Mesendoderm (in vitro differentiated cells): ENCODE results near the gene MAP4K5.

Source experiments
- DNase-seq: peaks from one replicate; pipeline ENCODE4 v3.0.0; 2013
- H2AK5ac ChIP-seq: 2 replicates; pipeline ENCODE4 v1.6.1; 2013; ENCODE audit warnings: low read length, inconsistent platforms
- H2BK120ac ChIP-seq: 2 replicates; pipeline ENCODE4 v1.6.1; 2013; ENCODE audit warnings: low read depth, mild to moderate bottlenecking, low read length, moderate library complexity, mixed read lengths
- H2BK15ac ChIP-seq: replicated peaks from 2 replicates; pipeline ENCODE4 v1.6.1; 2013; ENCODE audit warnings: low read depth, mild to moderate bottlenecking, moderate library complexity
- H2BK5ac ChIP-seq: 2 replicates; pipeline ENCODE4 v1.6.1; 2013; ENCODE audit warnings: low read length, inconsistent platforms
- H3K18ac ChIP-seq: 2 replicates; pipeline ENCODE4 v1.6.1; 2013; ENCODE audit warnings: mild to moderate bottlenecking, low read length, mixed read lengths
- H3K23ac ChIP-seq: one replicate; pipeline ENCODE4 v1.6.1; 2013; ENCODE audit warnings: low read length
- H3K27ac ChIP-seq: 2 replicates; pipeline ENCODE4 v1.5.1; 2013; ENCODE audit warnings: low read depth, mild to moderate bottlenecking, inconsistent platforms, low read length, moderate library complexity
- H3K27me3 ChIP-seq: 2 replicates; pipeline ENCODE4 v1.6.1; 2013; ENCODE audit warnings: low read length, control low read depth, mild to moderate bottlenecking, inconsistent platforms; ENCODE audit not compliant: insufficient read depth, poor library complexity
- H3K36me3 ChIP-seq: 2 replicates; pipeline ENCODE4 v1.6.1; 2013; ENCODE audit warnings: low read length, inconsistent platforms; ENCODE audit not compliant: control insufficient read depth, insufficient read depth
- H3K4ac ChIP-seq: one replicate; pipeline ENCODE4 v1.6.1; 2013; ENCODE audit warnings: low read depth, mild to moderate bottlenecking, low read length, moderate library complexity
- H3K4me1 ChIP-seq: 2 replicates; pipeline ENCODE4 v1.6.1; 2013; ENCODE audit warnings: low read depth, low read length, inconsistent platforms; ENCODE audit not compliant: control insufficient read depth
- H3K4me2 ChIP-seq: 2 replicates; pipeline ENCODE4 v1.6.1; 2013; ENCODE audit warnings: low read length
- H3K4me3 ChIP-seq: 2 replicates; pipeline ENCODE4 v1.5.1; 2013; ENCODE audit warnings: mild to moderate bottlenecking, low read length
- H3K56ac ChIP-seq: one replicate; pipeline ENCODE4 v1.6.1; 2013; ENCODE audit warnings: low read length
- H3K79me1 ChIP-seq: 2 replicates; pipeline ENCODE4 v1.6.1; 2013; ENCODE audit warnings: low read length, inconsistent platforms
- H3K79me2 ChIP-seq: 2 replicates; pipeline ENCODE4 v1.6.1; 2013; ENCODE audit warnings: mild to moderate bottlenecking, low read length; ENCODE audit not compliant: control insufficient read depth, insufficient read depth
- H3K9ac ChIP-seq: 2 replicates; pipeline ENCODE4 v1.6.1; 2013; ENCODE audit warnings: low read length, inconsistent platforms
- H4K5ac ChIP-seq: one replicate; pipeline ENCODE4 v1.6.1; 2013; ENCODE audit warnings: low read length
- H4K8ac ChIP-seq: one replicate; pipeline ENCODE4 v1.6.1; 2013; ENCODE audit warnings: low read depth, mild to moderate bottlenecking, control low read depth, low read length, moderate library complexity
- WGBS: extraction: QIAGEN DNeasy Blood & Tissue Kit; methylation state at CpG from one replicate; pipeline ENCODE4 v1.1.7; 2013; ENCODE audit warnings: low lambda C conversion rate, missing lambda C conversion rate; ENCODE audit not compliant: insufficient coverage; ENCODE audit errors: extremely low coverage; 5-methylcytosine and 5-hydroxymethylcytosine counted together

MAP4K5 gene

DNA sequence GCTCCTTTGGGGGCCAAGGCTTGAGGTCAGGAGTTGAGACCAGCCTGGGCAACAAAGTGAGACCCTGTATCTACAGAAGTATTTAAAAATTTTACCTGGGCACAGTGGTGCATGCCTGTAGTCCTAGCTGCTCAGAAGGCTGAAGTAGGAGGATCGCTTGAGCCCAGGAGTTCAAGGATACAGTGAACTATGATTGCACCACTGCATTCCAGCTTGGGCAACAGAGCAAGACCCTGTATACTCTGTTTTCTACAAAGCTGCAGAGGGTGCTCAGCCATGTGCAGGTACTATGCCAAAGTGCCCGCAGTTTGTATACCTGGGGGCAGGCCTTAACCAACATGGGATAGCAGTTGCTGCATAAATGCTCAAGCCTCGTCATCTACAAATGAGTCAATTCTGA lies 108.8 kb downstream of the MAP4K5 start:
- Histone ChIP-seq H2BK120ac (no peak overlapping the region), H2AK5ac (no peak overlapping the region), H3K56ac (no peak overlapping the region), H2BK5ac (no peak overlapping the region), H3K27ac (no peak overlapping the region), H3K4me3 (no peak overlapping the region), H2BK15ac (no peak overlapping the region), H4K5ac (no peak overlapping the region), H3K27me3 (no peaks in the 10 kb centered on the region), H3K23ac (no peak overlapping the region), H3K4me1 (no peaks in the 10 kb centered on the region), H3K79me1 (no peaks in the 10 kb centered on the region), H3K79me2 (no peaks in the 10 kb centered on the region), H3K18ac (no peak overlapping the region), H3K36me3 (peaks cover 2% of the 10 kb centered on the region), H3K4me2 (no peak overlapping the region), H3K4ac (no peak overlapping the region), H4K8ac (no peak overlapping the region), H3K9ac (no peak overlapping the region)
- no CpG with 5 or more reads among the region's 3 CpGs for WGBS
- no peak for DNase-seq

DNA sequence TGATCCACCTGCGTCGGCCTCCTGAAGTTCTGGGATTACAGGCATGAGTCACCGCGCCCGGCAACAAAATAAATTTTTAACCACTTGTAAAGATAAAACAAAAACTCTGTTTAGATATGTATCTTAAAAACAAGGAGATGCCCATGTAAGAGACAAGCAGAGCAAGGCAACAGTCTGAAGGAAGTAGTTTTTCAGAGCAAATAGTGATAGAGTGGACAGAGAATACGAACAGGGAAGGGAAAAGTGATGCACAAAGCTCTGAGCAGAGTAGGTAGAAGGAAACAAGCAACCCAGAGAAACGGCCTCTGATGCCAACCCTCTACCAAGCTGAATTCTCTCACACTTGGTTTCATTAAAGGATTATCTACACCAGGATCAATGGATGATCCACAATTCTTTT lies 110.9 kb downstream of the MAP4K5 start:
- Histone ChIP-seq H4K8ac (no peak overlapping the region), H3K18ac (no peak overlapping the region), H3K56ac (no peak overlapping the region), H3K9ac (no peak overlapping the region), H2BK5ac (no peak overlapping the region), H3K79me2 (no peaks in the 10 kb centered on the region), H3K4me2 (no peak overlapping the region), H2BK120ac (no peak overlapping the region), H2AK5ac (no peak overlapping the region), H3K4me1 (no peaks in the 10 kb centered on the region), H3K27ac (no peak overlapping the region), H3K4me3 (no peak overlapping the region), H3K23ac (no peak overlapping the region), H4K5ac (no peak overlapping the region), H3K36me3 (peaks cover 2% of the 10 kb centered on the region), H3K79me1 (no peaks in the 10 kb centered on the region), H3K4ac (no peak overlapping the region), H3K27me3 (no peaks in the 10 kb centered on the region), H2BK15ac (no peak overlapping the region)
- WGBS: no CpG with 5 or more reads among the region's 7 CpGs
- DNase-seq: no peak

DNA sequence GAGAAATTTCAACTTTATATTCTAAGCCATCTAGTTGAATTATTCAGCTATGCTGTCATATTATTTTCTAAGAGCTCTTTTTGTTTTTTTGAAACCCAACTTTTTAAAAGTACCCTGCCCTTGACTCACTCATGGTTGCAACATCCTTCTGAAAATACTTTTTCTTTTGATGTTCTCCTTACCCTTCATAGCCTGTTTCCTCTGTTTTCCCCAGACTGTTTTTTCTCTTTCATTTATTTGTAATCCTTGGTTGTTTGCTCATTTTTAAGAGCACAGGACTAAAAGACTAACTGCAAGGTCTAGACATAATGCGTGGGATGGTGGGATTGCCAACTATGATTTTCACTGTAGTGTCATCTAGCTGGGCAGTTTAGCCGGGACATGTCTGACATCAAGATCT lies 114.5 kb downstream of the MAP4K5 start:
- Histone ChIP-seq H3K56ac (no peak overlapping the region), H4K8ac (no peak overlapping the region), H3K4me1 (no peaks in the 10 kb centered on the region), H3K27ac (no peak overlapping the region), H2BK5ac (no peak overlapping the region), H2BK15ac (no peak overlapping the region), H3K27me3 (no peaks in the 10 kb centered on the region), H3K4me2 (no peak overlapping the region), H3K36me3 (no peaks in the 10 kb centered on the region), H3K9ac (no peak overlapping the region), H2BK120ac (no peak overlapping the region), H3K4ac (no peak overlapping the region), H3K79me1 (no peaks in the 10 kb centered on the region), H2AK5ac (no peak overlapping the region), H3K79me2 (no peaks in the 10 kb centered on the region), H3K4me3 (no peak overlapping the region), H3K18ac (no peak overlapping the region), H3K23ac (no peak overlapping the region), H4K5ac (no peak overlapping the region)
- no peak for DNase-seq
- WGBS: no CpG with 5 or more reads among the region's 2 CpGs

DNA sequence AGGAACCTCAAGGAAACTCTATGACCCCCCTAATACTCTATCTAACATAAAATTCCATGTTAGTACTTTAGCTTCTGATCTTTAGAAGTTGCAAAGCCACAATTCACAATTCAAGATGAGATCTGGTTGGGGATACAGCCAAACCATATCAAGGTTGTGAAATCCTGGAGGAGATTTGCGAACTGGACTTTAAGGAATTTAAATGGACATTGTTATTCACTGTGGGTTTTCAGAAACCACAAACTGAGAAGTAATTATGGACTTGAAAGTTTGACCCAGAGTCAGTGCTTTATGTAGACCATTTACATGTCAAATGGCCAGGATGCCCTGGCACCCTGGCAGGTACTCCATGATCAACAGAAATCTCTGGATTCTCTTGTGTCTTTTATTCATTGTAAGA lies 121.4 kb downstream of the MAP4K5 start:
- Histone ChIP-seq H4K5ac (no peak overlapping the region), H3K4me2 (no peak overlapping the region), H2BK5ac (no peak overlapping the region), H2AK5ac (no peak overlapping the region), H2BK15ac (no peak overlapping the region), H3K27ac (no peak overlapping the region), H3K56ac (no peak overlapping the region), H3K79me2 (no peaks in the 10 kb centered on the region), H3K27me3 (no peaks in the 10 kb centered on the region), H3K4ac (no peak overlapping the region), H3K79me1 (no peaks in the 10 kb centered on the region), H3K36me3 (no peaks in the 10 kb centered on the region), H3K9ac (no peak overlapping the region), H3K4me1 (no peaks in the 10 kb centered on the region), H4K8ac (no peak overlapping the region), H3K23ac (no peak overlapping the region), H2BK120ac (no peak overlapping the region), H3K4me3 (no peak overlapping the region), H3K18ac (no peak overlapping the region)
- WGBS: no CpG with 5 or more reads among the region's 1 CpG
- no peak for DNase-seq

DNA sequence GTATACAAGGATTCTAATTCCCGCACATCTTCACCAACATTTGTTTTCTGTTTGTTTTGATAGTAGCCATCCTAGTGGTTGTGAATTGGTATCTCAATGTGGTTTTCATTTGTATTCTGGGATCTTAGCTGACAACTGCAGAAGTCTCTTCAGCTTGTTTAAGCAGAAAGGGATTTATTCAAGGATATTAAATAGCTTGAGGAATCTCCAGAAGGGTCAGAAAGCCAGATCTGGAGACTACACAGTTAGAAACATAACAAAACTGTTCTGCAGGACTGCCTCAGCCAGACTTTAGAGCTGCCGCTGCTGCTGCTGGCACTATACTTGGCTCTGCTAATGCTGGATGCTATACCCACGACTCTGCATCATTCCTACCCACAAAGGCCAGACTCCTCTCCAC lies 122.3 kb downstream of the MAP4K5 start:
- DNase-seq: no peak
- H3K4me3 ChIP-seq: no peak overlapping the region
- H3K79me2 ChIP-seq: no peaks in the 10 kb centered on the region
- no peak overlapping the region for H4K5ac ChIP-seq
- no peak overlapping the region for H3K4me2 ChIP-seq
- no peak overlapping the region for H3K56ac ChIP-seq
- no peak overlapping the region for H3K4ac ChIP-seq
- H3K18ac ChIP-seq: no peak overlapping the region
- no peak overlapping the region for H3K23ac ChIP-seq
- H3K27me3 ChIP-seq: no peaks in the 10 kb centered on the region
- no peaks in the 10 kb centered on the region for H3K36me3 ChIP-seq
- WGBS: no CpG with 5 or more reads among the region's 3 CpGs
- H3K27ac ChIP-seq: no peak overlapping the region
- H3K79me1 ChIP-seq: no peaks in the 10 kb centered on the region
- no peaks in the 10 kb centered on the region for H3K4me1 ChIP-seq
- H2AK5ac ChIP-seq: no peak overlapping the region
- H3K9ac ChIP-seq: no peak overlapping the region
- no peak overlapping the region for H4K8ac ChIP-seq
- H2BK15ac ChIP-seq: no peak overlapping the region
- H2BK120ac ChIP-seq: no peak overlapping the region
- no peak overlapping the region for H2BK5ac ChIP-seq

DNA sequence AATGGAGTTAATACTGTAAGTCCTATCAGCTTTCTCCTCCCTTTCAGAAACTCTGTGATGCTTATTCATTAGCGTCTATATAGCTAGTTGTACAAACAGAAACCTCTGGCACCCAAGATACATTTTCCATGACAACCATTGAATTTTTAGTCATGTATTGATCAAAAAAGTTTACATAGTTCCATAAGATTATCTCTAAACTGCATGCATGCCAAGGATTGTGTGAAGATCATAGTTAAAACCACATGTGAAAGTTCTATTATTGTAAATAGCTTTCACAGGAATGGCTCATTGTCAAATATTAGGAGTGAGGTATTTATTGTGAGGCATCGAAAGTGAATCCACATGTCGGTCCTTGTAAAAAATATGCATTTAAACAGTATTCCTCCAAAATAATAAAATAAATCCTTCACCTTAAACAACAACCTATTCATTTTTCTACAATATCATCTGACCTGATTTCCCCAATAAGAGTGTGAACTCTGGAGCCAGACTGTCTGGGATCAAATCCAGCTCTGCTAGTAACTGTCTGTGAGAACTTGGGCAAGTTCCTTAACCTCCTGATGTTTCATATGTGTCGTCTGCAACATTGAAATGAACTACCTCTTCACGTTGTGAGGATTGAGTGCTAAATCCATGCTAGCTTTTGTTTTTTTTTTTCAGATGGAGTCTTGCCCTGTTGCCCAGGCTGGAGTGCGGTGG lies 125.1 kb downstream of the MAP4K5 start:
- no peak overlapping the region for H4K5ac ChIP-seq
- no peak overlapping the region for H3K4ac ChIP-seq
- DNase-seq: no peak
- H3K9ac ChIP-seq: no peak overlapping the region
- no peaks in the 10 kb centered on the region for H3K79me1 ChIP-seq
- H2BK5ac ChIP-seq: no peak overlapping the region
- no peak overlapping the region for H3K27ac ChIP-seq
- no peak overlapping the region for H2BK120ac ChIP-seq
- H3K4me1 ChIP-seq: no peaks in the 10 kb centered on the region
- H3K27me3 ChIP-seq: no peaks in the 10 kb centered on the region
- no peak overlapping the region for H3K56ac ChIP-seq
- no peak overlapping the region for H3K4me2 ChIP-seq
- no peak overlapping the region for H2BK15ac ChIP-seq
- H3K79me2 ChIP-seq: no peaks in the 10 kb centered on the region
- no peak overlapping the region for H3K18ac ChIP-seq
- H2AK5ac ChIP-seq: no peak overlapping the region
- H4K8ac ChIP-seq: no peak overlapping the region
- H3K4me3 ChIP-seq: no peak overlapping the region
- H3K23ac ChIP-seq: no peak overlapping the region
- no peaks in the 10 kb centered on the region for H3K36me3 ChIP-seq
- no CpG with 5 or more reads among the region's 6 CpGs for WGBS
